HG03039 (cell line): ENCODE data around the gene PSME3.
"Not testable (repeated sequence)": the region's sequence is repeated elsewhere in the genome, so short reads cannot be mapped to it uniquely, and the experiment has no call there.

Experiments used
- ATAC-seq: cut with Tn5 transposase; IDR thresholded peaks from one replicate; pipeline ENCODE4 v1.9.1; 2021; ENCODE audit warnings: mild to moderate bottlenecking, moderate library complexity; ENCODE audit not compliant: unreplicated experiment

The PSME3 gene

GRCh38 chr17:42873932-42874695, 40.9 kb downstream of the PSME3 start:
- ATAC-seq: not testable (repeated sequence)

- ATAC-seq: no peak
Observed at GRCh38 chr17:42877037-42877436, 43.8 kb downstream of the PSME3 start.

- ATAC-seq: no peak
Observed at GRCh38 chr17:42878123-42878880, 45.1 kb downstream of the PSME3 start.

GRCh38 chr17:42878924-42879595, 45.9 kb downstream of the PSME3 start:
- ATAC-seq: no peak

- no peak for ATAC-seq
Observed at GRCh38 chr17:42879596-42879985, 46.4 kb downstream of the PSME3 start.

- no peak for ATAC-seq
Observed at GRCh38 chr17:42880776-42881310, 47.6 kb downstream of the PSME3 start.

- ATAC-seq: not testable (repeated sequence)
Observed at GRCh38 chr17:42881706-42882105, 48.5 kb downstream of the PSME3 start.

- ATAC-seq: no peak
Observed at GRCh38 chr17:42882166-42882565, 49.0 kb downstream of the PSME3 start.

- no peak for ATAC-seq
Observed at GRCh38 chr17:42883802-42884558, 50.8 kb downstream of the PSME3 start.

- not testable (repeated sequence) for ATAC-seq
Observed at GRCh38 chr17:42885806-42886205, 52.6 kb downstream of the PSME3 start.

- no peak for ATAC-seq
Observed at GRCh38 chr17:42886283-42887176, 53.3 kb downstream of the PSME3 start.

- ATAC-seq: no peak
Observed at GRCh38 chr17:42889809-42890208, 56.6 kb downstream of the PSME3 start.

- ATAC-seq: no peak
Observed at GRCh38 chr17:42891539-42892152, 58.4 kb downstream of the PSME3 start.

- ATAC-seq: no peak
Observed at GRCh38 chr17:42893359-42893758, 60.2 kb downstream of the PSME3 start.
